Muscle layer of colon (tissue), 2 donors: ENCODE data around the gene TMEM165.

Experiments used
- H3K27ac ChIP-seq: one replicate; pipeline ENCODE4 v1.7.0; 2013; ENCODE audit warnings: low read depth, mild to moderate bottlenecking, low read length, moderate library complexity
- H3K27me3 ChIP-seq, 2 donors: one replicate each; pipeline ENCODE4 v1.7.0; 2013; ENCODE audit warnings: low read length in 2 of 2, mild to moderate bottlenecking in 2 of 2; ENCODE audit not compliant: insufficient read depth in 2 of 2, control insufficient read depth in 1 of 2
- H3K36me3 ChIP-seq: one replicate; pipeline ENCODE4 v1.7.0; 2013; ENCODE audit warnings: mild to moderate bottlenecking, low read length; ENCODE audit not compliant: insufficient read depth
- H3K4me1 ChIP-seq: one replicate; pipeline ENCODE4 v1.7.0; 2013; ENCODE audit warnings: mild to moderate bottlenecking, low read length; ENCODE audit not compliant: insufficient read depth
- H3K4me3 ChIP-seq, 2 donors: one replicate each; pipeline ENCODE4 v1.7.0; 2013; ENCODE audit warnings: low read length in 2 of 2, low read depth in 1 of 2, mild to moderate bottlenecking in 1 of 2, moderate library complexity in 1 of 2
- H3K9ac ChIP-seq: one replicate; pipeline ENCODE4 v1.7.0; 2013; ENCODE audit warnings: low read length
- H3K9me3 ChIP-seq: one replicate; pipeline ENCODE4 v1.7.0; 2013; ENCODE audit warnings: mild to moderate bottlenecking, low read length
- donor health status: abdominal sarcoma.
- donor health status: Adenocarcinoma of cecum.

The TMEM165 gene

GRCh38 chr4:55372259-55372658, 23.5 kb upstream of the TMEM165 start:
- Histone ChIP-seq H3K36me3 (no peaks in the 10 kb centered on the region), H3K9ac (no peak overlapping the region), H3K27ac (no peak overlapping the region), H3K27me3 (no peaks in the 10 kb centered on the region), H3K4me3 (no peak overlapping the region), H3K9me3 (no peaks in the 10 kb centered on the region), H3K4me1 (no peaks in the 10 kb centered on the region)

GRCh38 chr4:55373461-55373860, 22.3 kb upstream of the TMEM165 start:
- Histone ChIP-seq H3K36me3 (no peaks in the 10 kb centered on the region), H3K27me3 (no peaks in the 10 kb centered on the region), H3K27ac (no peak overlapping the region), H3K9me3 (no peaks in the 10 kb centered on the region), H3K4me1 (no peaks in the 10 kb centered on the region), H3K9ac (no peak overlapping the region), H3K4me3 (no peak overlapping the region)

DNA sequence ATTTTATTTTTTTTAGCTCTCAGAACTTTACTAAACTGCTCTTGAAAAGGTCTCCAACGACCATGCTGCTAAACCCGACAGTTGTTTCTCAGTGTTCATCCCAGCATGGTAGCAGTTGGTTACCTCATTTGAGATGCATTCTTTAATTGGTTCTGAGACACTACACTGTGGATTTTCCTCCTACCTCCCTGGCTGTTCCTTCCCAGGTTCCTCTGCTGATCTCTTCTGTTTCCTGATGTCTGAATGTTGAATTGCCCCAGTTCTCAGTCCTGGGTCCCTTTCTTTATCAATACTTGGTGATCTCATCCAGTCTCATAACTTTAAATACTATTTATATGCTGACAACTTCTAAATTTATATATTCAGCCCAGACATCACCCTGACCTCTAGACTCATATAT, 19.1 kb upstream of the TMEM165 start:
- no peaks in the 10 kb centered on the region for H3K36me3 ChIP-seq
- no peak overlapping the region for H3K27ac ChIP-seq
- no peaks in the 10 kb centered on the region for H3K4me1 ChIP-seq
- H3K9ac ChIP-seq, result no peak overlapping the region
- no peaks in the 10 kb centered on the region for H3K9me3 ChIP-seq
- no peaks in the 10 kb centered on the region for H3K27me3 ChIP-seq
- no peak overlapping the region for H3K4me3 ChIP-seq

- Histone ChIP-seq H3K27me3 (no peaks in the 10 kb centered on the region), H3K9ac (no peak overlapping the region), H3K9me3 (no peaks in the 10 kb centered on the region), H3K4me3 (no peak overlapping the region), H3K36me3 (no peaks in the 10 kb centered on the region), H3K27ac (no peak overlapping the region), H3K4me1 (no peaks in the 10 kb centered on the region)
Observed at GRCh38 chr4:55378617-55379467, 16.9 kb upstream of the TMEM165 start.

DNA sequence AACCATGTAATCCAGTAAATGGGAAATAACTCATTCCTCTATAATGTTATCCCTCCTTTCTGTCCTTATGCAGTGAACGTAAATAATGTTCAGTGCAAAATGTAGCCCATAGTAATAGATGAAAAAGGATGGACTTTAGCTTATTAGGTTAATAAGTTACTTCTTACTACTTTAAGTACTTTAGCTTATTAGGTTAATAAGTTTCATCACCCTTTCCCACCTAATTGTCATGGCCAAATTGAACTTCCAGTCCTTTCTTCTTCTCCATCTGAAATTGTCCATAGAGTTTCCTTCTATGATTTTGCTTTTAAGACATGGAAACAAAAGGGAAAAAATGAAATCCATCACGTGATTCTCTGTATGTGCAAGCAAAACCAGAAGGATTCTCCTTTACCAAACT, 15.2 kb upstream of the TMEM165 start:
- no peak overlapping the region for H3K4me3 ChIP-seq
- H3K9me3 ChIP-seq, result no peaks in the 10 kb centered on the region
- H3K36me3 ChIP-seq, result no peaks in the 10 kb centered on the region
- H3K27ac ChIP-seq, result no peak overlapping the region
- no peaks in the 10 kb centered on the region for H3K4me1 ChIP-seq
- no peaks in the 10 kb centered on the region for H3K27me3 ChIP-seq
- no peak overlapping the region for H3K9ac ChIP-seq

- Histone ChIP-seq H3K27ac (no peak overlapping the region), H3K27me3 (no peaks in the 10 kb centered on the region), H3K4me1 (no peaks in the 10 kb centered on the region), H3K9ac (no peak overlapping the region), H3K4me3 (no peak overlapping the region), H3K36me3 (no peaks in the 10 kb centered on the region), H3K9me3 (no peaks in the 10 kb centered on the region)
Observed at GRCh38 chr4:55381502-55381901, 14.3 kb upstream of the TMEM165 start.

DNA sequence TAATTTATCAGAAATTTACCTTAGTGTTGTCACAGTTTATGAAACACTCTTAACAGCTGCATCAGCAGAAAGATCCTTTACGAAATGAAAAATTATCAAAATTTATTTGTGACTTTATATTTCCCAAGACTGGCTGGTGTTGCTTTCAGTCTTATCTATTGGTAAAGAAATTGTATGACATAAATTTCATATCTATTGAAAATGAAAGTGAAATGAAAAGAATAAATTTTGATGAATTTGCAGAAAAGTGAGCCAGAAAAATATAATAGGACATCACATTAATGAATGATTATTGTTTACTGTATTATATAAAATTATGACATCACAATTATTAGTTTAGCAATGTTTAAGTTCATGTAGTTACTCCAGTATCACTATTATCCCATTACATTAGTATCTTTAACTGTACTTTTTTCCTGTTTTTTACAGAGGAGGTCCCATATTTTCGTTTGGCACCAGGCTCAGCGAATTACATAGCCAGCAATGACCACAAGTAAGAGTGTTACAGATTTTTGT, 13.2 kb upstream of the TMEM165 start:
- no peaks in the 10 kb centered on the region for H3K4me1 ChIP-seq
- no peak overlapping the region for H3K9ac ChIP-seq
- H3K4me3 ChIP-seq, result no peak overlapping the region
- no peaks in the 10 kb centered on the region for H3K36me3 ChIP-seq
- H3K9me3 ChIP-seq, result no peaks in the 10 kb centered on the region
- no peak overlapping the region for H3K27ac ChIP-seq
- no peaks in the 10 kb centered on the region for H3K27me3 ChIP-seq

- Histone ChIP-seq H3K36me3 (no peaks in the 10 kb centered on the region), H3K4me3 (no peak overlapping the region), H3K27me3 (no peaks in the 10 kb centered on the region), H3K4me1 (no peaks in the 10 kb centered on the region), H3K27ac (no peak overlapping the region), H3K9me3 (no peaks in the 10 kb centered on the region), H3K9ac (no peak overlapping the region)
Observed at GRCh38 chr4:55385201-55385649, 10.5 kb upstream of the TMEM165 start.

GRCh38 chr4:55386073-55386472, 9.7 kb upstream of the TMEM165 start:
- H3K36me3 ChIP-seq, result no peaks in the 10 kb centered on the region
- H3K27ac ChIP-seq, result no peak overlapping the region
- H3K9me3 ChIP-seq, result no peaks in the 10 kb centered on the region
- no peak overlapping the region for H3K9ac ChIP-seq
- H3K4me1 ChIP-seq, result no peaks in the 10 kb centered on the region
- no peak overlapping the region for H3K4me3 ChIP-seq
- no peaks in the 10 kb centered on the region for H3K27me3 ChIP-seq

DNA sequence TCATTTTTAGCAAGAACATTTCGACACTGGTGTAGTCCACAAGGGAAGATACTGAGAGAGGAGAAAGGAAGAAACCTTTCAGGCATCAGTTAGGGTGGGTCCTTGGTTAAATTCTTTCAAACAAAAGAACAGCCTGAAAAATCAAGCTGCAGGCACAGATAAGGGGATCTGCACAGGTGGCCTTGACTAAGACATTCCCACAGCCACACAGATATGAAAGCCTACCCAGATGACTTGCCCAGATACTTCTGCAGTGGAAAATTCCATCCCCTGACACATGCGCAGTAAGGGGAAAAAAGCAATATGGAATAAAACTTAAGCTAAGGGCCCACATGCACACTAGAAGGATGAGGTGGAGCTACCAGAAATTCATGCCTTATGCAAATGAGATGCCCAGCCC, 8.9 kb upstream of the TMEM165 start:
- Histone ChIP-seq H3K9me3 (no peaks in the 10 kb centered on the region), H3K27ac (no peak overlapping the region), H3K9ac (no peak overlapping the region), H3K4me1 (no peaks in the 10 kb centered on the region), H3K36me3 (no peaks in the 10 kb centered on the region), H3K4me3 (no peak overlapping the region), H3K27me3 (no peaks in the 10 kb centered on the region)

- Histone ChIP-seq H3K9ac (no peak overlapping the region), H3K4me3 (no peak overlapping the region), H3K36me3 (no peaks in the 10 kb centered on the region), H3K27me3 (no peaks in the 10 kb centered on the region), H3K4me1 (peaks cover 24% of the 10 kb centered on the region), H3K9me3 (no peaks in the 10 kb centered on the region), H3K27ac (no peak overlapping the region)
Observed at GRCh38 chr4:55393461-55394320, 2.1 kb upstream of the TMEM165 start.
